WTC11 (cell line): Measurements from ENCODE around the gene NUDT3. TPM values are rescaled to one million over a fixed set of nuclear protein-coding genes. Genes with fewer than 3 reads are reported as not detected.

Experiments
- FOXK1 ChIP-seq: sonication (generic); formaldehyde crosslinking; IDR thresholded peaks from 2 replicates; pipeline ENCODE4 v1.8.0; 2022; ENCODE audit warnings: mild to moderate bottlenecking, moderate library complexity, missing genetic modification reagents
- FOXP1 ChIP-seq: sonication (generic); formaldehyde crosslinking; IDR thresholded peaks from 2 replicates; pipeline ENCODE4 v1.8.0; 2022; ENCODE audit warnings: missing genetic modification reagents, mild to moderate bottlenecking, moderate library complexity, borderline replicate concordance
- HMGA2 ChIP-seq: fragments of 250-450 bp; sonication (Bioruptor Pico); IDR thresholded peaks from 2 replicates; pipeline ENCODE4 v1.4.0; 2021; ENCODE audit warnings: mild to moderate bottlenecking, moderate library complexity
- KAT7 ChIP-seq: sonication (generic); formaldehyde crosslinking; IDR thresholded peaks from 2 replicates; pipeline ENCODE4 v1.8.1; 2023; ENCODE audit warnings: missing genetic modification reagents, mild to moderate bottlenecking, borderline replicate concordance
- MYBL2 ChIP-seq: sonication (generic); formaldehyde crosslinking; IDR thresholded peaks from 2 replicates; pipeline ENCODE4 v1.8.1; 2023; ENCODE audit warnings: mild to moderate bottlenecking, moderate library complexity, missing genetic modification reagents
- NFATC4 ChIP-seq: fragments of 250-450 bp; sonication (Bioruptor Pico); IDR thresholded peaks from 2 replicates; pipeline ENCODE4 v1.9.0; 2021; ENCODE audit warnings: mild to moderate bottlenecking
- NR2C2 ChIP-seq: sonication (generic); formaldehyde crosslinking; IDR thresholded peaks from 2 replicates; pipeline ENCODE4 v1.8.0; 2022; ENCODE audit warnings: mild to moderate bottlenecking, missing genetic modification reagents
- ZNF121 ChIP-seq: sonication (generic); formaldehyde crosslinking; IDR thresholded peaks from 2 replicates; pipeline ENCODE4 v1.8.0; 2023; ENCODE audit warnings: missing genetic modification reagents
- ZNF219 ChIP-seq: sonication (generic); formaldehyde crosslinking; IDR thresholded peaks from 2 replicates; pipeline ENCODE4 v1.8.0; 2023; ENCODE audit warnings: missing genetic modification reagents, mild to moderate bottlenecking, borderline replicate concordance
- ZNF396 ChIP-seq: fragments of 250-450 bp; sonication (Bioruptor Pico); IDR thresholded peaks from 2 replicates; pipeline ENCODE4 v1.8.0; 2021; ENCODE audit warnings: mild to moderate bottlenecking, moderate library complexity, borderline replicate concordance
- total RNA-seq: library from RNA; stranded (reverse); gene quantifications from 3 replicates; pipeline ENCODE4 v1.2.3, GENCODE V29; 2021
- TF ChIP-seq, protein P1 (sequence below): sonication (generic); formaldehyde crosslinking; conservative IDR thresholded peaks from 2 replicates; pipeline ENCODE4 v1.8.1; 2023; ENCODE audit warnings: mild to moderate bottlenecking, low read depth, missing genetic modification reagents, moderate library complexity
- TF ChIP-seq, protein P2 (sequence below): fragments of 250-450 bp; sonication (Bioruptor Pico); IDR thresholded peaks from 2 replicates; pipeline ENCODE4 v1.9.0; 2021; ENCODE audit warnings: moderate library complexity, mild to moderate bottlenecking, inconsistent platforms, borderline replicate concordance
- TF ChIP-seq, protein P3 (sequence below): sonication (generic); formaldehyde crosslinking; IDR thresholded peaks from 2 replicates; pipeline ENCODE4 v1.8.1; 2023; ENCODE audit warnings: mild to moderate bottlenecking, missing genetic modification reagents, moderate library complexity
- TF ChIP-seq, protein P4 (sequence below): sonication (generic); formaldehyde crosslinking; IDR thresholded peaks from 2 replicates; pipeline ENCODE4 v1.8.0; 2022; ENCODE audit warnings: mild to moderate bottlenecking, missing genetic modification reagents
- TF ChIP-seq, protein P5 (sequence below): sonication (generic); formaldehyde crosslinking; IDR thresholded peaks from 2 replicates; pipeline ENCODE4 v1.8.0; 2023; ENCODE audit warnings: missing genetic modification reagents, mild to moderate bottlenecking, borderline replicate concordance
- TF ChIP-seq, protein P6 (sequence below): fragments of 250-450 bp; sonication (Bioruptor Pico); IDR thresholded peaks from 2 replicates; pipeline ENCODE4 v2.1.2; 2022; ENCODE audit warnings: mild to moderate bottlenecking, moderate library complexity
- TF ChIP-seq, protein P7 (sequence below): fragments of 250-450 bp; sonication (Bioruptor Pico); IDR thresholded peaks from 2 replicates; pipeline ENCODE4 v1.9.0; 2021; ENCODE audit warnings: mild to moderate bottlenecking
- TF ChIP-seq, protein P8 (sequence below): sonication (generic); formaldehyde crosslinking; IDR thresholded peaks from 2 replicates; pipeline ENCODE4 v1.8.1; 2022; ENCODE audit warnings: low read depth, missing genetic modification reagents, borderline replicate concordance
- TF ChIP-seq, protein P9 (sequence below): fragments of 250-450 bp; sonication (Bioruptor Pico); conservative IDR thresholded peaks from 2 replicates; pipeline ENCODE4 v1.9.0; 2021; ENCODE audit warnings: mild to moderate bottlenecking

The NUDT3 gene
- total RNA-seq, 1 experiment from 2014 or later, result 30.0 TPM

DNA sequence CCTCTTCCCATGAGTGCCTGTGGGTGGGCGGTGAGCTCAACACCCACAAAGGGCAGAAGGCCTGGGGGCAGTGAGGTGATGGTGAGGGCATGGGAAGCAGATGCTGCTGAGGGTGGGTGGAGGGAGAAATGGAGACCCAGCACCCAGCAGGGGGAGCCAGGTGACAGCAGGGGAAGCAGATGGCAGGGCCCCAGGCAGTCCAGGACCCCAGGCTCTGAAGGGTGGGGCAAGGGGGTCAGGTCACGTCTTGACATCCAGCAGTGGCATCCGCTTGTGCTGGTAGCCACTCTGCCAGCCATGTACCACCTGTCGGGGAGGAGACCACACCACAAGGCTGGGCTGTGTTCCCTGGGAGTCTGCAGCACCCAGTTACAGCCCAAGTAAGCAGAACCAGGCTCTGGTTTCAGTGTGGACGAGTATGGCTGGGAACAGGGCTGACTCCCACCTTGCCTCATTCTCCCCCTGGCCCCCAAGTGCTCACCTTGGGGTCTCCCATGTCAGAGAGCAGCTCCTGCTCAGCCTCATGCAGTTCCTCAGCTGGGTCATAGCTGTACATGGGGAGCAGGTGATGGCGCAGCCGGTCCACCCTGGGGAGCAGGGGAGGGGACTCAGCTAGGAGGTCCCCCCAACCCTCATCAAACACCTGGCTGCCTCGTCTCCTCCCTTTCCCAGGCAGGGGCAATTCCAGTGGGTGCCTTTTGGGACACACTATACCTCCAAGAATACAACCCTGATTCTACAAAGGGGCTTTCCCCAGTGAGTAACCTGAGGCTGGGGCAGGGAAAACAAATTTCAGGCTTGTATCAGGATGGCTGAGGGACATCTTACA is 145.7 kb downstream of the NUDT3 start (continued):
- TF ChIP-seq, protein P1, sequence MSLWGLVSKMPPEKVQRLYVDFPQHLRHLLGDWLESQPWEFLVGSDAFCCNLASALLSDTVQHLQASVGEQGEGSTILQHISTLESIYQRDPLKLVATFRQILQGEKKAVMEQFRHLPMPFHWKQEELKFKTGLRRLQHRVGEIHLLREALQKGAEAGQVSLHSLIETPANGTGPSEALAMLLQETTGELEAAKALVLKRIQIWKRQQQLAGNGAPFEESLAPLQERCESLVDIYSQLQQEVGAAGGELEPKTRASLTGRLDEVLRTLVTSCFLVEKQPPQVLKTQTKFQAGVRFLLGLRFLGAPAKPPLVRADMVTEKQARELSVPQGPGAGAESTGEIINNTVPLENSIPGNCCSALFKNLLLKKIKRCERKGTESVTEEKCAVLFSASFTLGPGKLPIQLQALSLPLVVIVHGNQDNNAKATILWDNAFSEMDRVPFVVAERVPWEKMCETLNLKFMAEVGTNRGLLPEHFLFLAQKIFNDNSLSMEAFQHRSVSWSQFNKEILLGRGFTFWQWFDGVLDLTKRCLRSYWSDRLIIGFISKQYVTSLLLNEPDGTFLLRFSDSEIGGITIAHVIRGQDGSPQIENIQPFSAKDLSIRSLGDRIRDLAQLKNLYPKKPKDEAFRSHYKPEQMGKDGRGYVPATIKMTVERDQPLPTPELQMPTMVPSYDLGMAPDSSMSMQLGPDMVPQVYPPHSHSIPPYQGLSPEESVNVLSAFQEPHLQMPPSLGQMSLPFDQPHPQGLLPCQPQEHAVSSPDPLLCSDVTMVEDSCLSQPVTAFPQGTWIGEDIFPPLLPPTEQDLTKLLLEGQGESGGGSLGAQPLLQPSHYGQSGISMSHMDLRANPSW, result no peak
- TF ChIP-seq, protein P2, sequence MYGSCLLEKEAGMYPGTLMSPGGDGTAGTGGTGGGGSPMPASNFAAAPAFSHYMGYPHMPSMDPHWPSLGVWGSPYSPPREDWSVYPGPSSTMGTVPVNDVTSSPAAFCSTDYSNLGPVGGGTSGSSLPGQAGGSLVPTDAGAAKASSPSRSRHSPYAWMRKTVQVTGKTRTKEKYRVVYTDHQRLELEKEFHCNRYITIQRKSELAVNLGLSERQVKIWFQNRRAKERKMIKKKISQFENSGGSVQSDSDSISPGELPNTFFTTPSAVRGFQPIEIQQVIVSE (CRISPR knock-in tag), result no peak
- TF ChIP-seq, protein P3, sequence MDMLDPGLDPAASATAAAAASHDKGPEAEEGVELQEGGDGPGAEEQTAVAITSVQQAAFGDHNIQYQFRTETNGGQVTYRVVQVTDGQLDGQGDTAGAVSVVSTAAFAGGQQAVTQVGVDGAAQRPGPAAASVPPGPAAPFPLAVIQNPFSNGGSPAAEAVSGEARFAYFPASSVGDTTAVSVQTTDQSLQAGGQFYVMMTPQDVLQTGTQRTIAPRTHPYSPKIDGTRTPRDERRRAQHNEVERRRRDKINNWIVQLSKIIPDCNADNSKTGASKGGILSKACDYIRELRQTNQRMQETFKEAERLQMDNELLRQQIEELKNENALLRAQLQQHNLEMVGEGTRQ, result no peak
- no peak for TF ChIP-seq ZNF121
- TF ChIP-seq, protein P4, sequence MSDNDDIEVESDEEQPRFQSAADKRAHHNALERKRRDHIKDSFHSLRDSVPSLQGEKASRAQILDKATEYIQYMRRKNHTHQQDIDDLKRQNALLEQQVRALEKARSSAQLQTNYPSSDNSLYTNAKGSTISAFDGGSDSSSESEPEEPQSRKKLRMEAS, result 0 out of 2 replicates have a peak, but pooled peaks have one; percentile 54
- TF ChIP-seq, protein P5, sequence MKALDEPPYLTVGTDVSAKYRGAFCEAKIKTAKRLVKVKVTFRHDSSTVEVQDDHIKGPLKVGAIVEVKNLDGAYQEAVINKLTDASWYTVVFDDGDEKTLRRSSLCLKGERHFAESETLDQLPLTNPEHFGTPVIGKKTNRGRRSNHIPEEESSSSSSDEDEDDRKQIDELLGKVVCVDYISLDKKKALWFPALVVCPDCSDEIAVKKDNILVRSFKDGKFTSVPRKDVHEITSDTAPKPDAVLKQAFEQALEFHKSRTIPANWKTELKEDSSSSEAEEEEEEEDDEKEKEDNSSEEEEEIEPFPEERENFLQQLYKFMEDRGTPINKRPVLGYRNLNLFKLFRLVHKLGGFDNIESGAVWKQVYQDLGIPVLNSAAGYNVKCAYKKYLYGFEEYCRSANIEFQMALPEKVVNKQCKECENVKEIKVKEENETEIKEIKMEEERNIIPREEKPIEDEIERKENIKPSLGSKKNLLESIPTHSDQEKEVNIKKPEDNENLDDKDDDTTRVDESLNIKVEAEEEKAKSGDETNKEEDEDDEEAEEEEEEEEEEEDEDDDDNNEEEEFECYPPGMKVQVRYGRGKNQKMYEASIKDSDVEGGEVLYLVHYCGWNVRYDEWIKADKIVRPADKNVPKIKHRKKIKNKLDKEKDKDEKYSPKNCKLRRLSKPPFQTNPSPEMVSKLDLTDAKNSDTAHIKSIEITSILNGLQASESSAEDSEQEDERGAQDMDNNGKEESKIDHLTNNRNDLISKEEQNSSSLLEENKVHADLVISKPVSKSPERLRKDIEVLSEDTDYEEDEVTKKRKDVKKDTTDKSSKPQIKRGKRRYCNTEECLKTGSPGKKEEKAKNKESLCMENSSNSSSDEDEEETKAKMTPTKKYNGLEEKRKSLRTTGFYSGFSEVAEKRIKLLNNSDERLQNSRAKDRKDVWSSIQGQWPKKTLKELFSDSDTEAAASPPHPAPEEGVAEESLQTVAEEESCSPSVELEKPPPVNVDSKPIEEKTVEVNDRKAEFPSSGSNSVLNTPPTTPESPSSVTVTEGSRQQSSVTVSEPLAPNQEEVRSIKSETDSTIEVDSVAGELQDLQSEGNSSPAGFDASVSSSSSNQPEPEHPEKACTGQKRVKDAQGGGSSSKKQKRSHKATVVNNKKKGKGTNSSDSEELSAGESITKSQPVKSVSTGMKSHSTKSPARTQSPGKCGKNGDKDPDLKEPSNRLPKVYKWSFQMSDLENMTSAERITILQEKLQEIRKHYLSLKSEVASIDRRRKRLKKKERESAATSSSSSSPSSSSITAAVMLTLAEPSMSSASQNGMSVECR (CRISPR knock-in tag), result peak; percentile 78
- TF ChIP-seq ZNF396, result no peak
- TF ChIP-seq KAT7, result 0 out of 2 replicates have a peak, but pooled peaks have one; percentile 62
- no peak for TF ChIP-seq HMGA2 (CRISPR knock-in tag)
- TF ChIP-seq MYBL2 (CRISPR knock-in tag), result 0 out of 2 replicates have a peak, but pooled peaks have one; percentile 59
- TF ChIP-seq, protein P6, sequence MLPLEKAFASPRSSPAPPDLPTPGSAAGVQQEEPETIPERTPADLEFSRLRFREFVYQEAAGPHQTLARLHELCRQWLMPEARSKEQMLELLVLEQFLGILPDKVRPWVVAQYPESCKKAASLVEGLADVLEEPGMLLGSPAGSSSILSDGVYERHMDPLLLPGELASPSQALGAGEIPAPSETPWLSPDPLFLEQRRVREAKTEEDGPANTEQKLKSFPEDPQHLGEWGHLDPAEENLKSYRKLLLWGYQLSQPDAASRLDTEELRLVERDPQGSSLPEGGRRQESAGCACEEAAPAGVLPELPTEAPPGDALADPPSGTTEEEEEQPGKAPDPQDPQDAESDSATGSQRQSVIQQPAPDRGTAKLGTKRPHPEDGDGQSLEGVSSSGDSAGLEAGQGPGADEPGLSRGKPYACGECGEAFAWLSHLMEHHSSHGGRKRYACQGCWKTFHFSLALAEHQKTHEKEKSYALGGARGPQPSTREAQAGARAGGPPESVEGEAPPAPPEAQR (CRISPR knock-in tag), result no peak; the same call in 1 of the 2 replicates
- peak; percentile 98 for TF ChIP-seq FOXP1 (CRISPR knock-in tag)
- TF ChIP-seq FOXK1 (CRISPR knock-in tag), result peak; percentile 57; the same call in 1 of the 2 replicates
- TF ChIP-seq, protein P7, sequence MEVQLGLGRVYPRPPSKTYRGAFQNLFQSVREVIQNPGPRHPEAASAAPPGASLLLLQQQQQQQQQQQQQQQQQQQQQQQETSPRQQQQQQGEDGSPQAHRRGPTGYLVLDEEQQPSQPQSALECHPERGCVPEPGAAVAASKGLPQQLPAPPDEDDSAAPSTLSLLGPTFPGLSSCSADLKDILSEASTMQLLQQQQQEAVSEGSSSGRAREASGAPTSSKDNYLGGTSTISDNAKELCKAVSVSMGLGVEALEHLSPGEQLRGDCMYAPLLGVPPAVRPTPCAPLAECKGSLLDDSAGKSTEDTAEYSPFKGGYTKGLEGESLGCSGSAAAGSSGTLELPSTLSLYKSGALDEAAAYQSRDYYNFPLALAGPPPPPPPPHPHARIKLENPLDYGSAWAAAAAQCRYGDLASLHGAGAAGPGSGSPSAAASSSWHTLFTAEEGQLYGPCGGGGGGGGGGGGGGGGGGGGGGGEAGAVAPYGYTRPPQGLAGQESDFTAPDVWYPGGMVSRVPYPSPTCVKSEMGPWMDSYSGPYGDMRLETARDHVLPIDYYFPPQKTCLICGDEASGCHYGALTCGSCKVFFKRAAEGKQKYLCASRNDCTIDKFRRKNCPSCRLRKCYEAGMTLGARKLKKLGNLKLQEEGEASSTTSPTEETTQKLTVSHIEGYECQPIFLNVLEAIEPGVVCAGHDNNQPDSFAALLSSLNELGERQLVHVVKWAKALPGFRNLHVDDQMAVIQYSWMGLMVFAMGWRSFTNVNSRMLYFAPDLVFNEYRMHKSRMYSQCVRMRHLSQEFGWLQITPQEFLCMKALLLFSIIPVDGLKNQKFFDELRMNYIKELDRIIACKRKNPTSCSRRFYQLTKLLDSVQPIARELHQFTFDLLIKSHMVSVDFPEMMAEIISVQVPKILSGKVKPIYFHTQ (CRISPR knock-in tag), result peak; percentile 92
- TF ChIP-seq, protein P8, sequence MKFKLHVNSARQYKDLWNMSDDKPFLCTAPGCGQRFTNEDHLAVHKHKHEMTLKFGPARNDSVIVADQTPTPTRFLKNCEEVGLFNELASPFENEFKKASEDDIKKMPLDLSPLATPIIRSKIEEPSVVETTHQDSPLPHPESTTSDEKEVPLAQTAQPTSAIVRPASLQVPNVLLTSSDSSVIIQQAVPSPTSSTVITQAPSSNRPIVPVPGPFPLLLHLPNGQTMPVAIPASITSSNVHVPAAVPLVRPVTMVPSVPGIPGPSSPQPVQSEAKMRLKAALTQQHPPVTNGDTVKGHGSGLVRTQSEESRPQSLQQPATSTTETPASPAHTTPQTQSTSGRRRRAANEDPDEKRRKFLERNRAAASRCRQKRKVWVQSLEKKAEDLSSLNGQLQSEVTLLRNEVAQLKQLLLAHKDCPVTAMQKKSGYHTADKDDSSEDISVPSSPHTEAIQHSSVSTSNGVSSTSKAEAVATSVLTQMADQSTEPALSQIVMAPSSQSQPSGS (CRISPR knock-in tag), result peak; percentile 36; the same call in 1 of the 2 replicates
- TF ChIP-seq, protein P9, sequence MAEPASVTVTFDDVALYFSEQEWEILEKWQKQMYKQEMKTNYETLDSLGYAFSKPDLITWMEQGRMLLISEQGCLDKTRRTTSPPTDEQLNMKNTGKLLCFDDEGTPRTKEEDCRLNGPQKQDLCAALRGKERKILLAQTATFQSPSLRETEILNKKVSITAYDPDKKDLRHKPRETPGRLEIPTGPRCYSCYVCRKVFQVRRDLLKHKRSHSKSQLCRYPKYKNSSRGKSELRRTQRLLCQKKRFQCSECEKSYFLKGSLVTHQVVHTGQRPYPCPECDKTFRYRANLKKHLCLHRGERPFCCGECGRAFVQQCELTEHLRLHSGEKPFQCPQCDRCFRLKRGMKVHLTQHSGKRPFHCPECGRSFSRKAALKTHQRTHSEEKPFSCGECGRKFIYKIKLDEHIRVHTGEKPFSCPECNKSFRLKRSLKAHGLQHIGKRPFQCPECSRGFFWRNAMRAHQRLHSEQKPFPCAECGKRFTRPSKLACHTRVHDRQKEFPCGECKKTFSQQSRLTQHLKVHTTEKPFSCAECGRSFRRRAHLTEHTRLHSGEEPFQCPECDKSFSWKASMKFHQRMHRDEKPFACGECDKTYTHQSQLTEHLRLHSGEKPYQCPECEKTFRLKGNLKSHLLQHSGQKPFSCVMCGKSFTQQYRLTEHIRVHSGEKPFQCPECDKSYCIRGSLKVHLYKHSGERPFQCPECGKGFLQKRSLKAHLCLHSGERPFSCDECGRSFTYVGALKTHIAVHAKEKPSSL, result peak; percentile 91
- TF ChIP-seq NFATC4 (CRISPR knock-in tag), result peak; percentile 95
- TF ChIP-seq ZNF219 (CRISPR knock-in tag), result no peak
- TF ChIP-seq NR2C2 (CRISPR knock-in tag), result peak; percentile 58; the same call in 1 of the 2 replicates
